SIG-M5 treated with dmso at 0.1 percent for 504 hours (cell line): ENCODE results near the gene ELOF1.
A peak's percentile ranks its signal among the peaks of the same experiment; 100 is the strongest.

Experiments
- DNase-seq: peaks from one replicate; lab custom pipeline; 2025; ENCODE audit not compliant: unreplicated experiment; lab: John Stamatoyannopoulos, UW

Gene ELOF1

DNA sequence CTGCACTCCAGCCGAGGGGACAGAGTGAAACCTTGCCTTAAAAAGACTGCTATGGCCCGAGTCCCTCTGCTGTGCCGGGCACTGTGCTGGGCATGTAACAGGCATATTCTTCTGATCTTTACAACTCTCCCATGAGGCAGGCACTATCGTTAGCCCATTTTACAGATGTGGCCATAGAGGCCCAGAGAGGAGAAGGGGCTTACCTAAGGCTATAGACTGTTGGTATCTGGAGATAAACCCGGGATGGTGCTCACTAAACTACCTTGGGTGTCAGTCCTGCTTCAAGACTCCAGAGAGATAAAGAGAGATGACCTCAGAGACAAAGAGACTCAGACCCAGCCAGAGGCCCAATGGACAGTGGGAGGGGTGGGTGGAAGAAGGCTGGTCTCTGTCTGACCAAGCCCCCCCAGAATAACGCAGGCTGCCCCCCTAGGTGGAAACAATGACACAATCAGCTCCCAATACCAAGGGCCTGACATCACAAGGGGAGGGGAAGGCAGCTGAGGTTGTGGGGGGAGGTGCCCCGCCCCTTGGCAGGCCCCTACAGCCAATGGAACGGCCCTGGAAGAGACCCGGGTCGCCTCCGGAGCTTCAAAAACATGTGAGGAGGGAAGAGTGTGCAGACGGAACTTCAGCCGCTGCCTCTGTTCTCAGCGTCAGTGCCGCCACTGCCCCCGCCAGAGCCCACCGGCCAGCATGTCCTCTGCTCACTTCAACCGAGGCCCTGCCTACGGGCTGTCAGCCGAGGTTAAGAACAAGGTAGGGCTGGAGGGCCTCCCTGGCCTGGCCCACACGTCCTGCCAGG lies 20.6 kb downstream of the ELOF1 start, which contains the start of gene CNN1:
Gene CNN1, plus strand, starts transcription at position 620 of the 805 bp plus-strand sequence. Its CDS starts 77 bp downstream, at position 697.
- no peak for DNase-seq

DNA sequence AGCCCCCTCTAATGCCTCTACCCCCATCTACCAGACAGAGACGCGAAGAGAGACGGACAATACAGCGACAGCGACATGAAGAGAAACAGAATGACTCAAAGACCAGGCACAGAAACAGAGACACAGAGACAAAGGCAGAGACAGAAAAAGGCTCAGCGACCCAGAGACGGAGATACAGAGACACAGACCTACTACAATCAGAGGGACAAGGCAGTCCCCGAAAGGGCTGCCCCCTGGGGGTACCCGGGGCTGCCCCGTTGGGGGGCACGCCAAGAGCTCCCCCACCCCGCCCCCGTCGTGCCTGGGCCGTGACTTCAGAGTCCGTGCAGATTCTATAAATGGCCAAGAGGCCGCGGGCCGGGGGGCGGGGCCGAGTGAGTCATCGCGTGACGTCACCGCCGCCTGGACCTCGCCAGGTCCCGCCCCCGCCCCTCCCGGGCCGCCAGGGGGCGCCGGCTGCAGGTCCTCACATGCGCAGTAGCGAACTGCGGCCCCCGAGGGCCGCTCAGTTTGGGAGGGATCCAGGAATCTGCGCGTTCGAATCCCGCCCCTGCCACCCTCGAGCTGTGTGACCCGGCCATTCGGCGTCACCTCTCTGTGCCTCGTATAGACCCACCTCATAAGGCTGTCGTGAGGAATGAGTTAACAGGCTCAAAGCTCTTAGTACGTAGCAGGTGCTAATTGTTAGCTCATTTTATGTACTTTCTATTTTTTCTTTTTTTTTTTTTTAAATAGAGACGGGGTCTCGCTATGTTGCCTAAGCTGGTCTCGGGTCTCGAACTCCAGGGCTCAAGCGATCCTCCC lies 23.0 kb downstream of the ELOF1 start:
- DNase-seq, result peak; percentile 50

DNA sequence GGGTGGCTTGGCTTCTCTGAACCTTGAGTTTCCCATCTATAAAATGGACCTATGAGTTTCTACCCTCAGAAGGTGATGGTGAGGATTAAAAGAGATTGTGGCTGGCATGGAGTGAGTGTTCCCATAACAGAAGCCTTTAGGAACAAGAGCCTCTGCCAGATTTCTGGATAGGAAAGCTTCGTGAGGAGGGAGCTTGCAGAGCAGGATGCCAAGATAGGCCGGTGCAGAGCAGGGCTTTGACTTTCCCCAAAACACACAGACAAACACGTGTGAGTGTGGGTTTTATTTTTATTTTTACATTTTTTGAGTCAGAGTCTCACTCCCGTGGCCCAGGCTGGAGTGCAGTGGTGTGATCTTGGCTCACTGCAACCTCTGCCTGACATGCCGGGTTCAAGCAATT lies 24.1 kb downstream of the ELOF1 start:
- no peak for DNase-seq

DNA sequence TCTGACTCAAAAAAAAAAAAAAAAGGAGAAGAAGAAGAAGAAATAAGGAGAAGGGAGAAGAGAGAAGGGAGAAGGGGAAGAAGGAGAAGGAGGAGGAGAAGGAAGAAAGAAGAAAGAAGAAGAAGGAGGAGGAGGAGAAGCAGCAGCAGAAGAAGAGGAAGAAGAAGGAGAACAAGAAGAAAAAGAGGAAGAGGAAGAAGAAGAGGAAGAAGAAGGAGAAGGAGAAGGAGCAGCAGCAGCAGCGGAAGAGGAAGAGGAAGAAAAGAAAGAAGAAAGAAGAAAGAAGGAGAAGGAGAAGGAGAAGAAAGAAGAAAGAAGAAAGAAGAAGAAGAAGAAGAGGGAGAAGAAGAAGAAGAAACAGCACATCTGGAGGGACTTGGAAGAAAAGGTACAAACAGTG lies 24.5 kb downstream of the ELOF1 start:
- peak; percentile 26 for DNase-seq

DNA sequence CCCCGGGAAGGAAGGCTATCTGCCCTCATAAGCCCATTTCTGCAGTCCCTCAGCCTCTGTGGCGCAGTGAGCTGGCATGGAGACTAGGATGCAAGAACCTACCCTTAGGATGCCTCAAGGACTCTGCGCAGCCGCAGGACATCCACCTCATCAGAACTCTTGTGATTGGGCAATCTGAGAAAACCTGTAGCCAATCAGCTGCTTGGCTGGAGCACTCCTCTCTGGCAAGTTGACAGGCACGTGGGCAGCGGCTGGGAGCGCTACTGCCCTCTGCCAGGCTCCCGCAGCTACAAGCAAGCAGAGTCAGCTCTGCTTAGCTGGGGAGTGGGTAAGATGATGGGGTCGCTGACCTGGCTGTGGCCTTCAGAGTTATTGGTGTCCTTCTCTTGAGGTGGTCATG lies 28.6 kb downstream of the ELOF1 start:
- peak; percentile 63 for DNase-seq

DNA sequence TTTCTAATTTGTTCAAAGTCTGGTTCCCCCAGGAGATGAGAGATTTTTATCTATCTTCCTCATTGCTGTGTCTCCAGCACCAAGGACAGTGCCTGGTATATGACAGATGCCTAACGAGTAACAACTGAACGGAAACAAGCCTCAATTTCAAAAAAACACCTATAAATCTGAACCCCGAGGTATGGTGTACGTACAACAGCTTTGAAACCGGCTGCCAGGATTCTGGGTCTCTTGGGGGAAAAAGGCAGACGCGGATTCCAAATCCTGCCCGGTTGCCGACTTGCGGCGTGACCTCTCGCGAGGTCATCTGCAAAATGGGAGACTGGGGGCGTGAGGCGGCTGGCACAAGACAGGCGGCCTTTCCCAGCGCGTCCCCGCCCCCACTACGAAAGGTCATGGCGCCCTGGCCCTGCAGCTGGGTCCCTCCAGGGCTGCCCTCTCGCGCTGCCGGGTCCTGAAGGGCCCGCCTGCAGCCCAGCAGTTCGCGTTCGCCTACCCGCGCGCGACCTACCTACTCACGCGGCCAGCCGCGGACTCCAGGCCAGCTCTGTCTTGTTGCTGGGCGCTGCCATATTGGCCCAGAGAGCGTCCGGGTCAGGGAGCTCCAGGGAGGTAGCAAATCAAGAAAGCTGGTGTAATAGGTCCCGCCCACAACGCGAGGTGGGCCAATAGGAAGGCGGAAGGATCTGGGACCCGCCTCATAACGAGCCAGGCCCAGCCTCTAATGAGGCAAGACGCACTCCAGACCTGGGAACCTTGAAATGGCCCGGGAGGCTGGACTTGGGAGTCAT lies 30.3 kb downstream of the ELOF1 start, which contains the start of gene ECSIT:
Gene ECSIT, minus strand, starts transcription at position 584 of the 791 bp plus-strand sequence. CDS start 9,964 bp downstream, outside the sequence.
- DNase-seq, result peak; percentile 96

DNA sequence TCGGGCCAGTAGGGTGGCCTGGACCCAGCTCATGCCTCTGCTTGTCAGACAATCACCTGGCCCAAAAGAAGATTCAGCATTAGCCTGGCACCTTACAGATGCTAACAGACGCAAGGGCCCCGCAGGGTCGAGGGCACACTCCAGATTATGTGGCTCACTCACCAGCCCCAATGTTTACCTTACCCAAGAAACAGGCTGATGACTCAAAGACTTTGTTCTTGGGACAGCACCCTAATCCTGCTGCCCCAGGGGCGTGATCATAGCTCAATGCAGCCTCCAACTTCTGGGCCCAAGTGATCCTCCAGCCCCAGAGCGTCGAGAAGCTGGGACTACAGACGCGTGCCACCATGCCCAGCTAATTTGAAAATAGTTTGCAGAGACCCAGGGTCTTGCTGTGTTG lies 39.9 kb downstream of the ELOF1 start:
- DNase-seq, result no peak

DNA sequence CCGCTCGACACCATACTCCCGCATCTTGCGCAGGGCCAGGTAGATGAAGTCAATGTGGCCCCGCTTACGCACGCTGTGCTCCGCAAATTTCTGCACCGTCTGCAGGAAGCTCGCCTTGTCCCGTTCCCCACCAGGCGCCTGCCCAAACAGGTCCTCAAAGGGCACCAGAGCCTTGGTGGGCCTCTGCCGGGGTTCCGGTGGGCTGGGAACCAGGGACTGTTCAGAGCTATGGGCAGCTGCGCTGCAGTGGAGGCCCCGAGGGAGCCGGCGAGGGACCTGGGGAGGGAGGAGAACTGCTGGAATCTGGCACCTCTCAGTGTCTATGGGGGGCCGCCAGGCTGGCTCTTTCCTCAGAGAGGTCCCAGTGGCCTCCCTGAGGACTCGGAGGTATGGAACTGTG lies 45.1 kb downstream of the ELOF1 start:
- no peak for DNase-seq

DNA sequence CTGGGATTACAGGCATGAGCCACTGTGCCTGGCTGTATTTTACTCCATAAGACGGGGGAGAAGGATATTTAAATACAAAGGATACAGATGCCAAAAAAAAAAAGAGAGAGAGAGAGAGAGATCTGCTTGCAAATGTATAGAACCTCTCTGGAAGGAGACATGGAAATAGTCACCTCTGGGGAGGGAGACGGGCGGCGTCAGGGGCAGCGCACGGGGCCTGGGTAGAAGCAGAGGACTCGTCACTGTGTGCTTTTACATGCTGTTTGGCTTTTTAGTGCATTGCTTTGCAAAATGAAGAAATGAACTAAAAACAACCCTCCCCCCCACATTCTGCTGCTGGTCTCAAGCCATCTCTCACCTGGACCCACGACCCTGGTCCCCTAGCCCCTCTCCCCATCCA lies 48.6 kb downstream of the ELOF1 start:
- no peak for DNase-seq

DNA sequence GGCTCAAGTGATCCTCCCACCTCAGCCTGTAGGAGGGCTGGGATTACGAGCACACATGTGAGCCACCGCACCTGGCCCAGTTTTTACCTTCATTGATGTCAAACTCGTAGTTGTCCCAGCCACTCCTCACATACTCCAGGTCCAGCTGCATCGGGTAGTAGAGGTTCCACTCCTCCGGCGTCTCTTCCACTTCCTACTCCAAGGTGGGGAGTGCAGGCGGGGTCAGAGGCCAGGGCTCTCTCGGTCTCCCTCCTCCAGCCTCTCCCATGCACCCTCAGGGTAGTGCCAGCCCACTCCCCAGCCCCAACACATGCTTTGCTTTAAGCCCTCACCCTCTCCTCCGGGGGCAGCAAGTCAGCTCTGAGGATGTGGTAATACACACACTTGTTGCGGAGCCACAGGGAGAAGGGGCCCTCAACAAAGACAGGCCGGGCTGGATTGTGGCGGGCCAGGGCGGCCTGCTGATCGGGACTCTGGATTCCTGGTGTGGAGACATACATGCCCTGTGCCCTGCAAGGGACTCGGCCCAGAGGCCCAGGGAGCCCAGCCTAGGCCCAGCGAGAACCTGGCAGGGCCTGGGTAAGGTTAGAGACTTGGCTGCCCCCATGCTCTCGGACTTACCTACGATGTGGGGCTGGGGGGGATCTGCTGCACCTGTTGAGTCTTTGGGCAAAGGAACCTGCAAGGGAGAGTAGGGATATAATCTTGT lies 51.5 kb downstream of the ELOF1 start:
- no peak for DNase-seq

DNA sequence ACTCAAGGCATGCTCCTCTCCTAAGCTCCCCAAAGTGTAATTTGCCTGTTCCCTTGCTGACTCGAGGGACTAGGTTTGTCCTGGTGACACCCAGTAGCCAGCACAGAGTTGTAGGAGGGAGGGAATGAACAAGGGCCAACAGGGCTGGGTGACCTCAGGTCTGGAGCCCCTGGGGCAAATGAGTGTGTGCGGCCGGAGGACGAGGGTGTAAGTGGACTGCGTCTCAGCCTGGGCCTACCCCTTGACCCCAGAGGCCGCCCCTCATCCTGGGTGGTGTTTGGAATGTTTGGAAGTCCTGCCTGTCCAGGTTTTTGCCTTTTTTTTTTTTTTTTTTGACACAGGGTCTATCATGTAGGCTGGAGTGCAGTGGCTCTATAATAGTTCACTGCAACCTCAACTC lies 52.1 kb downstream of the ELOF1 start:
- no peak for DNase-seq

DNA sequence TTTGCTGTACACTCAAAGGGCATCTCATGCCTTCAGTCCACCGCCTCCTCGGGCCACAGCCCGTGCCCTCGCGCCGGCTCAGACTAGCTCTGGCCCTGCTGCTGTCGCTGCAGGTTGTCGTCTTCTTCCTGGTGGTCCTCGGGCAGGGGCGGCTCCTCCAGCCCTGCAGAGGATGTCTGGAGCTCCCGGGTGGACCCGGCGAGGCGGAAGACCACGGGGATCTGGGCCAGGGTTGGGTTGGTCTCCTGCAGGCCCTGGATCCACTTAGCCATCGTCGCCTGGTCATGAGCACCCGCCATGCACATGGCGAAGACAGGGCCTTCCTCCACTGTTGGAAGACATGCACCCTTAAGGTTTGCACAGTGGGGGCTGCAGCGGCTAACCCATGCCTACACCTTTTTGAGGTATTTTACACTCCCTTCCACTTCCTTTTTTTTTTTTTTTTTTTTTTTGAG lies 52.9 kb downstream of the ELOF1 start:
- no peak for DNase-seq

DNA sequence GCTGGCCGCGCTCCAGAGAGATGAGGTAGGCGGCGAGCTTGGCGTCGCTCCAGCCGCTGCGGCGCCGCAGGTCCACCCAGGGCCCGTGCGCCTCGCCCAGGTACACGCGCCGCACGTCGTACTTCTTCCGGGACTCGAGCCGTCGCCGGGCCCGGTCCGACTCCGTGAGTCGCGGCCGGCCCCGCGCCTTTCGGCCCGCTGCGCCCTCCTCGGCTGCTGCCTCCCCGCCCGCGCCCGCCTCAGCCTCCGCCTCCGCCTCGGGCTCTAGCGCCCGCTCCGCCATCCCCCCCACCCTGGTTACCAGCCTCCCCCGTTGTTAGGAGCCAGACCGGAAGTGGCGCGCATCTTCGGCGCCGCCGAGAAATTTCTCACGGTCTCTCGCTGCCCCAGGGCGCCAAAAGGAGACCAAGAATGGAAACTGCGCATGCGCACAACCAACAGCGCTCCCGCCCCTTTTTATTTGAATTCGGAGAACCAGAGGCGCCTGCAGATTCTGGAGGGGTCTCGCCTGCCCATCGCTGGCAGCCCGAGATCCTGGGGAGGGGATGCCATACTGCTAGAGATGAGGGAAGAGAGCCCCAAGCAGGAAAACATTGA lies 53.4 kb downstream of the ELOF1 start, which contains the start of gene ZNF653:
Gene ZNF653, minus strand, starts transcription at position 336 of the 597 bp plus-strand sequence. Its CDS starts 53 bp downstream, at position 283.
- peak; percentile 91 for DNase-seq

DNA sequence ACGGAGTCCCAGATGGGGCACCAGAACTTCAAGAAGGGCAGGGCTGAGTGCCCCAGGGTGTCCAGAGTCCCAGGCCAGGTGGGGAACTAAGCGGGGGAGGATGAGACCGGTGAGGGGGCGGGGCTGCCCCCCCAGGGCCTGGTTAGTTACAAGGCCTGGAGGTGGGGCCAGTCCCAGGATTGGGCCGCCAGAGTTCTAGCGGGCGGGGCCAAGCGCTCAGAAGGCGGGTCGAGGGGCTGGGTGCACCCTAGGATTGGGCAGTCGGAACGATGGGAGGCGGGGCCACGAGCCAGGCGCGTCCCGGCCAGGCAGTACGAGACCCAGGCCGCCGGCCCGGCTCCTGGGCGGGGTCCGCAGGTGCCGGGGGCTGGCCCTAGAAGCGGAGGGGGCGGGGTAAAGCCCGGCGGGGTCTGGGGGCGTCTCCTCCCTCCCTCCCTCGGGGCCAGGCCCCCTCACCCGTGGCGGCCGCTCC lies 54.0 kb downstream of the ELOF1 start:
- DNase-seq, result peak; percentile 92

DNA sequence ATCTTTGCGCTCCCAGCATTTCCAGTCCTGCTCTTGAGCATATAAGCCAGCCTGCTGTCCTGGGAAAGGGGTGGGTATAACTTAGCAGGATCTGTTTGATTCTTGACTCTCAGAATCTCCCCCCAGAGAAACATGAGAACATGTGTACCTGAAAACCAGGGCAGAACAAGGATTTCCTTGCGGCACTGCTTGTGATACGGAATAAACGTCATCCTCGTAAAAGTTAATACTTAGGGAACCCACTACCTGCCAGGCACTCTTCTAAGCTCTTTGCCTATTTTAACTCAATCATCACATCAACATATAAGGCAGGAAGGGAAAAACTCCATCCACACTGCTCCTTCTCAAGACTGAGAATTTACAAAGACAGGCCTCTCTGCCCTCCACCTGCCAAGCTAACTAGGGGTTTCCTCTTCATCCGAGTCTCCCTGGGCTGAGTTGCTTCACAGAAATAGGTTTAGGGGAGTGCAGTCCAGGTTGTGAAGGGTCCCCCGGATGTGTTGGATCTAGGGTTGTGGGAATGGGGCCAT lies 54.5 kb downstream of the ELOF1 start:
- no peak for DNase-seq
